HepG2 (cell line): ENCODE measurements around the gene SLC6A9.

ENCODE experiments used
- FOXM1 ChIP-seq: sonication (generic); formaldehyde crosslinking; IDR thresholded peaks from 2 replicates; pipeline ENCODE4 v1.5.0; 2020; ENCODE audit warnings: missing genetic modification reagents
- ZNF354B ChIP-seq: sonication (generic); formaldehyde crosslinking; IDR thresholded peaks from 2 replicates; pipeline ENCODE4 v1.8.0; 2022; ENCODE audit warnings: mild to moderate bottlenecking, missing genetic modification reagents

- no peak for TF ChIP-seq FOXM1
- no peak for TF ChIP-seq ZNF354B
Observed at GRCh38 chr1:44012941-44013609, 18.2 kb downstream of the SLC6A9 start.
